GM21367 (cell line): Measurements from ENCODE around the gene SLIT3.

Source experiments
- ATAC-seq: cut with Tn5 transposase; IDR thresholded peaks from one replicate; pipeline ENCODE4 v1.9.1; 2021; ENCODE audit not compliant: unreplicated experiment

Gene SLIT3

DNA sequence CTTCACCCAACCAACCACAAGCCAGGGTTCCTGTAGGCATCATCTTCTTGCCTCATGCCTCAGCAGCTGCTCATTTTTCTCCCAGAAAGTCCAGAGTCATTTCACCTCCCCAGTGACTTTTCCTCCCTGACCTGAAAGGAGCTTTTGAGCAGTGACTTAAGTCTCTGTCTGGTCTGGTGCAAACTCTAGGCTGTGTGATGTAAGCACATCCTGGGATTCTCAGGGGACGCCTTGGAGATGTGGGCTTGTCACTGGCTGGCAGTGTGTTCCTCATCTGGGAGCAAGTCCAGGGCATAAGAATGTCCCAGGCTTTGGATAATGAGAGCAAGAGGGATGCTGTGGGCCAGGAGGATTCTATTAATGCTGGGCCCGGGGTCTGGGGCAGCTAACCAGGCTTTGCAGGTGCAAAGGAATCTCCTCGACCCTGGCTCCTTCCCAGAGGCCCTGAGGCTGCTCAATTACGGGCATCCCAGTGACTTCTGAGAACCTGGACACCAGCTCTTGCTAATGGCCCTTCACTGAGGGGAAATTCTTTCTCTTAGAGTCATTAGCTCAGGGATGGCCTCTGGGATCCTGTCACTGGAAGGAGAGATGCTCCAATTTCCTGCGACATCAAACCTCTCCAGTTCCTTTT, 510.8 kb downstream of the SLIT3 start:
- no peak for ATAC-seq

DNA sequence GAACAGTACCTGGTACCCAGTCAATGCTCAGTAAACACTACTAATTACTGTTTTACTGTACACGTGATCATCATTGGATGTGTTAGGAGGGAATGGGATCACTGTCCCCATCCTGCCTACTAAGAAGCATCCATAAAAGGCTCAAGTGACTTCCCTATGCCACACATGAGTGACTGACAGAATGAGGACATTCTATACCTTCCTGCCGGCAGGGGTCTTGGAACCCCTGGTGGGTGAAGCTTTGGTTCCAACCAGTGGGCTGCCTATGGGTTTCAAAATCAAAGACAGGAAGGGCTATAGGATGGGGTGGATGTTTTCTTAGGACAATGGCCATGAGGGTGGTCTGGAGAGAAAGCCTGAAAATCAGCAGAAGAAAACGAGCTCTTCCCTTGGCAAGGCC, 512.2 kb downstream of the SLIT3 start:
- no peak for ATAC-seq

DNA sequence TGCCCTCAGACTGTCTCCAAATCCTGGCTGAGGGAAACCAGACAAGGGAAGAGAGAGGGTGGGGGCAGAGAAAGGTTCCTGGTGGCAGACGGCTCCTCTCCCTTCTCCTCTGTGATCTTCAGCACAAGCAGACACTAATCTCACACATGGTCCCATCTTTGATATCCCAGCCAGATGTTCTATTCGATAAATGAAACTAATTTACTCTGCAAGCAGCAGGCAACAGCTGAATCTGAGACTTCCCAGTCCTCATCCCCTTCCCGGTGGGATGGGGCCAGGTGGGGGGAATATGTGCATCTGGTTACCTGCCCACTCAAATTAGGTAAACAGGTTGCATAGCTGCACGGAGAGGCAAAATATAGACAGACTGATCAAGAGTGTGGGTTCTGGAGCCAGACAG, 512.8 kb downstream of the SLIT3 start:
- no peak for ATAC-seq

DNA sequence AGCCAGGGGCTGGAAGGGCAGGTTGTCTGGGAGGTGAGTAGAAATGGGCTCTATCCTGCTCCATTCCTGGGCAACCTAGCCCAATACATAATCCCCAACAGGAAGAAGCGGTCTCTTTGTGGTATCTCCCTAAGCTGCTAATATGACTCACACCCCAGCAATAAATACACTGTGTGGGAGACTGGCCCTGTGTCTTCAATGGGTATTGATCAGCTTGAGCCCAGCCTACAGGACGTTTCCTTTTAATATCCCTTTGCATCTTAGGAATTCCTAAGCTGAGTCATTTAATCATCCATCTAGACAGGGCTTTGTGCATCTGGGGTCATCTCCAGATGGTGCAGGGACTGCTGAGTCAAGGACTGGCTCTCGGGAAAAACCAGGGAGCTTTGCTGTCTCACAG, 514.8 kb downstream of the SLIT3 start:
- ATAC-seq, result no peak

DNA sequence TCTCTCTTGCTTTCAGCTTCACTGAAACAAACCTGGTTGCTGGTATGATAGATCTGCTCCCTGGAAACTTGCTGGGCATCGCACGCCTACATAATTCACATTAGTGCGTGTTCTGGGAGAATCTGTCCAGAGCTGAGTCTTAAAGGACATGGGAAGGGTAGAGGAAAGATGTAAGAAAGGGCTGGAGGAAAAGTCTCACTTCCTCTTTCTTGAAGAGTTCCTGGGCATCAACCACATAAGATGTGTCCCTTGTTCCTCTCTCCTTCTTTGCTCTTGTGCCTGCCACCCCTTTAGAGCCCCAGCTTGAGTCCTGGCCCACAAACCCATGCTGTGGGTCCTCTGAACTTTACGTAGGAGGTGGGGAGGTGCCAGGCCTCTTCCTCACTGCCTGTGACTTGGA, 516.5 kb downstream of the SLIT3 start:
- no peak for ATAC-seq

DNA sequence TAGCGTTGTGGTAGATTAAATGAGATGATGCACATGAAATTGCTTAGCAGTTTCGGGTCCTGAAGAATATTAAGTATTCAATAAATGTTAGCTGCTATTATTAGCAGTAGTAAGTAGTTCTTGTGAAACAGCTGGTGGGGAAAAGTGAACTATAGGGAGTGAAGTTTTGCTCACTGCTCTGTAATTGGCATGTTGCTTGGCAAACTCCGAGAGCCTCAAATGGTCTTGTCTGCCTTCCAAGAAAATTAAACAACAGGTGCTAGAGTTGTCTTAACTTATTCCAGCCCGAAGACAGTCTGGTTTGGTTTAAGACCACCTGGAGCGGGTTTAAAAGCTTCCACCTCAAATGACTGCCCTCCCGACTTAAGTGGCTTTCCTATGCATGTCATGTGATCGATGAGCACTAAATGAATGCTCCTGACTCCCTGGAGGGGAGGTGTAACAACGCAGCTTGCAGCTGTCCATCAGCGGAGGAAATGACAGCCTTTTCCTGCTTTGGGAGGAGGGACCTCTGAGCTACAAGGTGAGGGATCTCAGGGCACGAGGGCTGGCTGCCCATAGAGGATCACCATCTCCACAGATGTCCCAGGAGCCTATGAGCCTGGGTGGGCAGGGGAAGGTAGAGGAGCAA, 518.9 kb downstream of the SLIT3 start:
- ATAC-seq, result no peak

DNA sequence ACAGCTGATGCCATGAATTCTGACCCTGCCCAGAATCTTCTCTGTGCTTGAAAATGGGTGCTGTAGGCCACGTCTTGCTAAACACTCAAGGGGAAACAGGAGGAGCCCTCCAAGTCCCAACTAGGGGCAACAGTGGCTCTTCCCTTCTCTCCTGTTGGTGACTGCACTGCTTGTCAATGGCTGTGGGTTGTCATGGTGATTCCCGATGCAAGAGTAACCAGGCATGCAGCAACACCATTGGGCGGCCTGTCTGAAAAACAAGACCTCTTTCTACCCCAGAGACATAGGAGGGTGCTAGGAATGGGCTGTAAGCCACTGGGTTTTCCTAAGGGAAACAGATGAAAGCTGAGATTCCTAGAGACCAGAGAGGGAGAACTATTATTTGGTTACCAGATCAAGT, 520.1 kb downstream of the SLIT3 start:
- ATAC-seq, result no peak

DNA sequence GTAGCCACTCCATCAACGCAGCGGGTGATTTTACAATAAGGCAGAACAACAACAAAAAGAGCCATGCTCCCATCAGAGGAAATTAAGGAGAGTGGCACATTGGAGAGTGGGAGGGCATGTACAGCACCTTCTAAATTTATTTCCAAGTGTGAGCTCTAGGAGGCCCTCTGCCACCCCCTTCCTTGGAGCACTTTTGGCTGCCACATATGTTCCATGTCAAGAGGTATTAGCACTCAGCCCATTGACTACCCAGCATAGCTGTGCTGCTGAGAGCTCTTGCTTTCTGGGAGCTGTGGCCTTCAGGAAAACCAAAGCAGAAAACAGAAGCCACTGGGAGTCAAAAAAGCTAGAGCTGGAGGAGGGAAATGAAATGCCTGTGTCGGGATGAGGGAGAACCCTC, 521.6 kb downstream of the SLIT3 start:
- no peak for ATAC-seq

DNA sequence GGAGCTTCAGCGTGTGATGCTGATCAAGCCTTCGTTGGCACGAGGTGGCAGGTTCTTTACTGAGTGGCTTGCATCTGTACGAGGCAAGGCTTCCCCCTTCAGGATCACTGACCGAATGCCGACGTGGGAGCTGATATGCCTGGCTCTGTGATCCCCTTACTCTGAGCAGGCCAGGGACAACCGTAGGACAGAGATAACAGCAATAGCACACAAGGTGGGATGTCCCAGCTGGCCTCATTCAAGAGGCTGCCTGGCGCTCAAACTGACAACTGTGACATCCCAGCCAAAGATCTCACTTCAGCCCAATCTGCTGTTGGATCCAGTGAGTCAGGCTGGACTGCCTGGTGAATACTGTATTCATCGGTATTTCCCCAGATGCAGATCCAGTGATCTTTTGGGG, 522.4 kb downstream of the SLIT3 start:
- ATAC-seq, result no peak

DNA sequence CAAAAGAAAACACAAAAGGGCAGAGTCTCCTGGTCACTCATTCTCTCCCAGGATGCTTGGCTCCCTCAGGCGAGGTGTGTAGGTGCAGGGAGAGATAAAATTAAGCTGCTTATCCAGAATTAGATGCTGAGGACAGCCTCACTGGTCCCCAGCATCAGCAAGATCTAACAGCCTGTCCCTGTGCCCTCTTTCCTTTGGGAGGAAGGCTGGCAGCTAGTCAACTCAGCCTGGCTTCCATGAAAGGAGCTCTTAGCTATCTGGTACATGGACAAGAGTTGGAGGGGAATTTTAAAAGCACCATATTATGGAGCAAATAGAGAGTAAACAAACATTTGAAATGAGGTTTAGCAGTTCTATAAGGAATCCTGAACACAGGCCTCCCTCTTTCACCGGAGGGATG, 523.3 kb downstream of the SLIT3 start:
- no peak for ATAC-seq

DNA sequence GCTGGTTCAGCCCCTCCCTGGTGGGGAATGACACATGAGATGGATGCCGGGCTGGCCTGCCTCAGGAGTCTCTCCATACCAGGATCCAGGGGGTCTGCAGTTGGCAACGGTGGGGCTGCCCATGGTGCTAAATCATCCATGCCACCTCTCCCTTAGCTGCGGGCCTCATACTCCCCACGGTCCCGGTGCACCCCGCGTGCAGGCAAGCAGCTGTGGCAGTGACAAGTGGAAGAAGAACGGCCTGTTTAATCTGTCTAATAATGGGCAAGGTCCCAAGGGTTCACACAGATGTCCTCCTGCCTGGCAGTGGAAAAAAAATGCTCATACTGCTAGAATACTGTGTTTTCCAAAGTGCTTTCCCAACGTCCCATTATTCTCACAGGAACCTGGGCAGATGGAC, 524.9 kb downstream of the SLIT3 start:
- ATAC-seq, result no peak

DNA sequence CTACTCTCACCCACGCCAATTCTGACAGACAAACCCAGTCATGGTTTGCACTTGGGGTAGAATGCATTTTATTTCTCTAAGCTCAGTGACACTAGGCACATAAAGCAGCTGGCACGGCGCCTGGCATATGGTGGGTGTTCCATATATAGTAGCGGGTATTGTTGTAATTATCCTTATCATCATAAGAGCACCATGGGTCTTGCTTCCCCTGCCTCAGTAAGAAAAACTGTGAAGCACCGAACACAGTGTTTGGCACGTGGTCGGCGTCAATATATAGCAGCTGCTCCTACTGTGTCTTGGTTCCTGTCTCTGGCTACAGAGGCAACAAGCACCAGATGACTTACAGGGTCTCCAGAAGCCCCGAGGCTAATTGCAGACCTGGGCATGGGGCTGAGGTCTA, 527.7 kb downstream of the SLIT3 start:
- no peak for ATAC-seq

DNA sequence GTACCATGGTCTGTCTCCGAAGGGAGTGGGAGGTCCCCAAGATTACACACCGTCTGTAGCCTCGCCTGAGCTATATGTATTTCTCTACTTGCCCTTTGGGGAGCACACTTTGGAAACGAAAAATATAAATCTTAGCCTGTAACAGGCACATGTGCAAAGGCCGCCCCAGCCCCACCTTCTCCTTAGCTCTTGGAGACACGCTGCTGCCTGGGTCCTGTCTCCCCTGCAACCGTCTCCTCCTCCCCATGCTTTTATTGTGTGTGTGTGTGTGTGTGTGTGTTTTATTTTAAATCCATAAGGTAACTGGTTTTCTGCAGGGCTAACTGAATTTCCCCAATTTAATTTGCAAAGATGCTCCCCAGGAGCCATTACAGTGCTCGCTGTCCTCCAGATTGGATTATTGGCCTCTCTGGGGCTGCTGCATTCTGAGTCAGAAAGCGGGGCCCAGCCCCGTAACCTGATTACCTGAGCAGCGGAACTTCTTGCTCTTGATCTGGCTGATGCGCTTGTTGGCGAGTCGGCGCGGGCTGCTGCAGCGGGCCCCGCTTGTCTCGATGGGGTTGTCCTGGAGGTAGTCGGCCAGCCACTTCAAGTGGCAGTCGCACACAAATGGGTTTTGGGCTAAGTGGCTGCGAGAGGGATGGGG, 528.5 kb downstream of the SLIT3 start:
- no peak for ATAC-seq

DNA sequence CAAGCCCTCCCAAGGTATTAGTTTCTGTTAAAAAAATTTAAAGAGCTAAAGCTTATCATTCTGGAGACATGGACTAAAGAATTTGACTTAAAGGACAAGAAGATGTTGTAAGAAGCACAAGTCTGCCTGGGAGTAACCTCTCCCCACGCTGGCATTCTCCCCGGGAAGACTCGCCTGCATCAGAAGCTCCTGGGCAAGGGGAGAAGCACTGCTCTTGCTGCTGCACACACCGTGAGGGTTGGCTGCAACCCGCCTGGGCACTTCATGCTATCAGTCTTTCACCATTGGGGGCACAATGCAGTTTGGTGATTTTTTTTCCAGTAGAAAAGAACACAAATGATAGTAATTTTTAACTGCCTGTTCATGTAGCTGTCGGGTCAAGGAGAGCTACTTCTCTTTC, 529.3 kb downstream of the SLIT3 start:
- ATAC-seq, result no peak

DNA sequence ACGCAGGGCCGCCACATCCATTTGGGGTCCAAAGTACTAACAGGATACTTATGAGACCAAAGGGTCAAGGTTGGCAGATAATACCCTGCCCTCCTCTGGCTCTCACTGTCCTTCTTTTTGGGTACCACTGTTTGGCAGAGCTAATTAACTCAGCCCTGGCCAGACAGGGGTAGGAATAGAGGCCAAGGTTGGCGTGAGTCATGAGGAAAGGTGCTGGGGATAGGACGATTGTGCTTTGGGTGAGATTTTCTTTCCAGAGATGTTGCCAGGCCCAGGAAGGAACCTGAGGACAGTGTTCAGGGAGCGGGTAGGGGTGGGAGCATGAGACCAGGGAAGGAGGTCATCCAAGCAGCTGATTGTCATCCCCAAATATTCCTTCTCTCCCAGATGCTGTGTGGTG, 529.9 kb downstream of the SLIT3 start:
- no peak for ATAC-seq

DNA sequence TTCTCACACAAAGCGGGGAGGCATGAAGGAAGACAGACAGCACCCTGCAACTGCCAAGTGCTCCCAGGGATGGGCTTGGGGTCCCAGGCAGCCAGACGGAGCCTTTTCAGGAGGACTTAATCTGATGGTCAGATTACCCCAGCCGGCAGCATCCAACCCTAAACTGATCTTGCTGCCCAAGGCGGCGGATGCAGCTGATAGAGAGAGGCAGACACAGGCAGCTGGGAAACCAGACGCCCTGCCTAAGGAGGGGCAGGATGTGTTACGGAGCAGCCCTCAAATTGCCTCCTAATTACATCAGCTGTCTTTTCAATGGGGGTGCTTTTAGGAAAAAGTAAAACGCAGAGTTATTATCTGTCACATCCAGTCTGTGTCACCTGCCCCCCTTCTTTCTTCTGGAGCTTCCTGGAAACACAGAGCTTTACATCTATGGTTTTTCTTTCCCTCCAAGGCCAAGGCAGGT, 530.9 kb downstream of the SLIT3 start:
- ATAC-seq, result no peak

DNA sequence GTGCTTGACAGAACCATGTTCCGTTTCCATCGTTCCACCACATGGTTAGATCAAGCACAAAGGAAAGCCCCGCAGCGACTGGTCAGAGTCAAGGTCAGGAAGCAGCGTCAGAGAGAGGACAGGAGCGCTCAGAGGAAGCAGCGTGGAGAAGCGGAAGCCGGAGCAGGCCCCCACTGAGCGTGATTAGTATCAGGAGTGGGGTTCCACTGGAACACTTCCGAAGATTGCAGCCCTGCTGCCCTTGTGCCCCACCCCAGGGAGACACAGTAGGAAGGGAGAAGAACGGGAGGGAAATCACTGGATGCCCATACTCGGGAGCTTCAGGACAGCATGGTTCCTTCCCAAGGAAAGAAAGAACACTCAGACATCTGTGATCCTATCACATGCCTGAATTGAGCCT, 532.8 kb downstream of the SLIT3 start:
- ATAC-seq, result no peak

DNA sequence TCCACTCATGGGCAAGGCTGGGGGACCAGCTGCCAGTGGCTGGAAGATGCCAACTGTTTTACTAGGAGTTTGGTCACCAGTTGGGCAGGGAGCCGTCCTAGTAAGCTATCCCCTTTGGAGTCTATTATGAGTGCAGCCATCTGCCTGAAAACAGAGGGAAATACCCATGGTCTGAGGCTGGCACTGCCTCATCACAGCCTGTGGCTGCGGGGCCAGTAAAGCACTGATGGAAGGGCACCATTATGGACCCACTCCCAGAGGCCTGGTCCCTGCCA, 534.6 kb downstream of the SLIT3 start:
- ATAC-seq, result no peak

DNA sequence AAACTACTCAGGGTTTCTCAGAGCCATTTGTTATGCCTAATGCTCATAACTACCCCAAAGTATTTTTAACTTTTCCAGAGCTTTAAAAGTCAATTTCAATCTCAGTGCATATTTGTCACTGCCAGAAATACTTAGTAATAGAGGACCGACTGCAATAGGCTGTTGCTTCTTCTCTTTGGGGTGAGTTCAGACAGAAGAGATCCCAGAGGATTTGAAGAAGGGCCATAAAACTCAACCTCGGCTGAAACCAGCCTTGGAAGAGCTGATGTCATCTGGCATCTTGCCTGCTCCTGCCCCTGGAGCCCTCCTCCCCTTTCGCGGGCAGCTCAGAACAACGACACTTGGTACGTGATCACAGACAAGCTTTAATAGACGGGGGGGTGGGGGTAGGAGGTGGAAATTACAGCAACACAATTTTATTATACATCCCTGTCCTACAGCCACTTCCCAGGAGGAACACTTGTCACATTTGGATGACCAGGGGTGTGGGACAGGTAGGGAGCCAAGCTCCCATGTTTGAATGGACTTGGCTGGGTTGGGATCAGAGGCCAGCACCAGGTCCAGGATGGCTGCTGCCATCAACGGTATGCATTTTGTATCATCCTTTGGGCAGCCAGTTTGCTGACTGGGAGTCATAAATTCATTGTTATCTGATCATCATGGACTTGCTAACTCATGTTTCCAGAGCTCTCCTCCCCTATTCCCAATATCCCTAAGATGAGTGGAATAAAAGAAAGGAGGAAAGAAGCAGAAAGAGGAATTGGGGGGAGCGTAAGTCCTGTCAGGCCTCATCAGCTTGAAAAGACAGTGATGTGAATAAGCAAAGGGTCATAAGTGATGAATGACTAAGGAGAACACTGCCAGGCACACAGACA, 535.2 kb downstream of the SLIT3 start:
- no peak for ATAC-seq

DNA sequence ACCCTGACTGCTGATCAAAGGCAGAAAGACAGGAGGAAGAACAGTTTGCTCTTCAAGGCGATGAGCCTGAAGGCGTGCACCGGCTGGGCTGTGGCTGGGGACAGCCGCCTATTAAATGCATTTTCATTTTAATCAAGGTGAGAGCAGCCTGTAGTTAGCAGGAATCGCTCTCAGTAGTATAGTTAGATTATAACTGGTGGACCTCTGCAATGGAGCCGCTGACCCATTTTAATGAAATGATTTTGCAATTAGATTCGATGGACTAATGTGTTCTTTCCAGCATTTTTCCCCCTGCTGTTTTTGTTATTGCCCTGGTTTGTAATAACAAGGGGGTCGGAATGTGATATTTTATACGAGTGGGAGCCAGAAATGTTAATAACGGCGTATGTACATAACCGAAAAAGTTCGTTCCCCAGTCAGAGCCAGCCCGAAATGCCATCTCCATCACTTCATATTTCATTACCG, 535.8 kb downstream of the SLIT3 start:
- ATAC-seq, result no peak

DNA sequence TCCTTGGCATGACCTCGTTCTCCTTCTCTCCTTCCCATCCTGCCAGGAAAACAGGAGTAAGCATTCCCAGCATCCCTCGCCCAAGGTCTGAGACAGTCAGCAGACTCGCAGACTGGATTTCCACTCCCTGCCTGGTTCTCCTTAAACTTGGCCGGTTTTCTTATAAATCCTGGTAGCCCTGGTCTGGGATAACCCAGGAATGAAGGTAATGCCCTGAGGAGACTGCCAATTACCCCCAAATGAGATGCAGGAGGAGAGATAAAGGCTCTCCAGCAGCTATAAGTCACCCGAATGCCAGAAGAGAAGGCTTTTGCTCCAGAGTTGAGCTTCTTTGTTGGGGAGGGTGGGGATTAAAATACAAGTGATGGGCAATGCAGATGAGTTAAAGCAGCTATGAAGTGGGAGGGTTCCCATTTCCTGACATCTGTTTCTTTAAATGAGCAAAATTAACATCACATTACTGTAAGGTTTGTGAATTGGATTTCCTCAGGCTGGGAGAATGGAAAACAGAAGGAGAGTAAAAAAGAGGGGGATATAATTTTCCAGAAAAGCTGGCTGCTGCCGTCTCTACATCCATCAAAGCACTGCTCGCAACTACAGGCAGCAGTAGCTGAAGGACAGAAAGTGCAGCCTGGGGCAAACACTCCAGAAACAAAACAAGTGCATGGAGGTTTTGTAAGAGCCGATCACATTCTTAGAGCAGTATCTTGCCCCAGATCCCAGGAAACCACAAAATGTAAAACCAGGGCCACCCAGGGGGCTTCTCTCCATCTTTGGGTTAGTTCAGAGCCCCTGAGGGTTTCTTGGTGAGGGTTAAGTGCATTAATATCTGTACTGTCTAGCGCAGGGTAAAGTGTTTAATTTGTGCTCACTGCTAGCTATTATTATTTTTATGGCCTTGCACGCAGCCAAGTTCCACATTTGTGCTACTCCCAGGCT, 544.2 kb downstream of the SLIT3 start:
- no peak for ATAC-seq
